ENCODE results near the gene ELOVL6.

Gene ELOVL6

GRCh38 chr4:109998867-109999584 is 199.4 kb downstream of the ELOVL6 start:
- no peak overlapping the region for H3K4me3 ChIP-seq (ENCODE audit: low read depth in 1 of 2, low read length in 2 of 2)
- H3K4me1 ChIP-seq (ENCODE audit: insufficient read depth, low read length) = no peaks in the 10 kb centered on the region
- no peaks in the 10 kb centered on the region for H3K27me3 ChIP-seq (ENCODE audit: control insufficient read depth in 1 of 2, insufficient read depth in 2 of 2, low read length in 2 of 2)
- no peak overlapping the region for H3K9ac ChIP-seq (ENCODE audit: low read length)
- H3K36me3 ChIP-seq (ENCODE audit: insufficient read depth, low read length) = no peaks in the 10 kb centered on the region
- no peak overlapping the region for H3K27ac ChIP-seq (ENCODE audit: low read depth, low read length)
- no peaks in the 10 kb centered on the region for H3K9me3 ChIP-seq (ENCODE audit: low read length)

DNA sequence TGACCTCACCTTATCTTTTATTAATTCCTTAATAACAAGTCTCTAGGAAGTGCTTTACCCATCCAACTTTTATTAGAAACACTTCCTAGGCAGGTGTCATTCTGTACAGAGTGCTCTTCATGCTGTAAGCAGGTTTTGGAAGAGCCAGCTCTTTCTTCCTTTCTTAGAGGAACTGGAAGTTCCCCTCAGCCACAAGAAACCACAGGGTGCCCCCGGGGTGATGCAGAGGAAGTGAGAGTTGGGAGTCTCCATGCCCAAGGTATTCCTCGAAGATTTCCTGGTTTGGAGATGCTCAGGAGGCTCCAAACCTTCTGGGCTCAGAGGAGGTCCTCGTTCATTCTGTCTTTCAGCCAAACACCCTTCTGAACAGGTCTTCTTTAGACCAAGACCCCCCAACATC is 201.9 kb downstream of the ELOVL6 start:
- Histone ChIP-seq H3K36me3 (ENCODE audit: insufficient read depth, low read length) (no peaks in the 10 kb centered on the region), H3K4me1 (ENCODE audit: insufficient read depth, low read length) (no peaks in the 10 kb centered on the region), H3K27ac (ENCODE audit: low read depth, low read length) (no peak overlapping the region), H3K27me3 (ENCODE audit: control insufficient read depth in 1 of 2, insufficient read depth in 2 of 2, low read length in 2 of 2) (no peaks in the 10 kb centered on the region), H3K9ac (ENCODE audit: low read length) (no peak overlapping the region), H3K4me3 (ENCODE audit: low read depth in 1 of 2, low read length in 2 of 2) (no peak overlapping the region), H3K9me3 (ENCODE audit: low read length) (no peaks in the 10 kb centered on the region)
